HepG2 (cell line): ENCODE data around the gene NHP2. TPM values are rescaled to one million over a fixed set of nuclear protein-coding genes. Genes with fewer than 3 reads are reported as not detected.

Experiments
- ATAC-seq: fragments of 200-7000 bp; cut with Tn5 transposase; 3 replicates; pipeline ENCODE4 v1.9.1; 2020; ENCODE audit warnings: mild to moderate bottlenecking, moderate library complexity
- BruUV-seq: library from RNA; stranded (reverse); fragments of 400-500 nt; replicated peaks from 2 replicates; lab custom pipeline; 2021; lab: Mats Ljungman, UMichigan
- CTCF ChIA-PET: fragments of 300-600 bp; formaldehyde crosslinking; extraction: SDS; loops from one replicate; lab custom pipeline; 2021; ENCODE audit warnings: low total read pairs, inconsistent platforms, low intra/inter-chr PET ratio; lab: Yijun Ruan, JAX
- POLR2A ChIA-PET: fragments of 350-600 bp; sonication (Branson Sonifier 250); formaldehyde crosslinking; loops from one replicate; lab custom pipeline; 2020; ENCODE audit warnings: antibody characterized with exemption, inconsistent platforms; lab: Yijun Ruan, JAX
- DNase-seq: peaks from one replicate; pipeline ENCODE4 v3.0.0-alpha.2; 2015; ENCODE audit warnings: low spot score
- FAIRE-seq: peaks from 3 replicates; lab custom pipeline; 2011; peaks lifted over from hg19 to GRCh38; lab: Jason Lieb, UNC
- H2AFZ ChIP-seq: one replicate; pipeline ENCODE4 v1.6.1; 2011; ENCODE audit warnings: low read length, inconsistent platforms
- H3K27ac ChIP-seq: fragments of 300-600 bp; 3 replicates; pipeline ENCODE4 v1.8.0; 2011; ENCODE audit warnings: mixed run types, mild to moderate bottlenecking, mixed read lengths, low read length, inconsistent platforms; ENCODE audit not compliant: insufficient read depth; ENCODE audit errors: extremely low read length
- H3K27me3 ChIP-seq, 2 experiments: fragments of 200-600 bp in 1 of 2; 2 replicates in 1 of 2; 3 replicates in 1 of 2; pipeline versions ENCODE4 v1.6.0 to v1.8.0; 2011; ENCODE audit warnings: low read length in 2 of 2, mild to moderate bottlenecking in 2 of 2, moderate library complexity in 2 of 2, inconsistent platforms in 1 of 2; ENCODE audit not compliant: insufficient read depth in 2 of 2, control insufficient read depth in 1 of 2
- H3K36me3 ChIP-seq, 2 experiments: fragments of 200-600 bp in 1 of 2; replicated peaks in 1 of 2; 2 replicates in 1 of 2; 3 replicates in 1 of 2; pipeline versions ENCODE4 v1.5.1 to v1.8.0; 2011; ENCODE audit warnings: low read length in 2 of 2, inconsistent platforms in 1 of 2; ENCODE audit not compliant: insufficient read depth in 2 of 2, control insufficient read depth in 1 of 2
- H3K4me1 ChIP-seq: 2 replicates; pipeline ENCODE4 v1.5.1; 2012; ENCODE audit warnings: low read length, inconsistent platforms; ENCODE audit not compliant: insufficient read depth
- H3K4me2 ChIP-seq: 2 replicates; pipeline ENCODE4 v1.6.0; 2011; ENCODE audit warnings: low read depth, low read length, inconsistent platforms
- H3K4me3 ChIP-seq, 3 experiments: fragments of 200-600 bp in 1 of 3; sonication (generic), shearing (Covaris generic) in 1 of 3; replicated peaks in 1 of 3; 2 replicates each; pipeline ENCODE4 v1.5.1; 2011 to 2016; ENCODE audit warnings: low read length in 3 of 3, inconsistent platforms in 2 of 3, low read depth in 2 of 3, mild to moderate bottlenecking in 2 of 3, control low read depth in 1 of 3, mixed read lengths in 1 of 3; ENCODE audit not compliant: insufficient read depth in 1 of 3
- H3K79me2 ChIP-seq: one replicate; pipeline ENCODE4 v1.6.1; 2011; ENCODE audit warnings: low read length, inconsistent platforms; ENCODE audit not compliant: insufficient read depth
- H3K9ac ChIP-seq: 2 replicates; pipeline ENCODE4 v1.6.0; 2011; ENCODE audit warnings: mild to moderate bottlenecking, low read depth, low read length, inconsistent platforms; ENCODE audit not compliant: insufficient read depth
- H3K9me3 ChIP-seq: 2 replicates; pipeline ENCODE4 v1.5.1; 2012; ENCODE audit warnings: mild to moderate bottlenecking, low read length
- H4K20me1 ChIP-seq: 2 replicates; pipeline ENCODE4 v1.6.0; 2011; ENCODE audit warnings: inconsistent platforms, mild to moderate bottlenecking, low read length, moderate library complexity; ENCODE audit not compliant: insufficient read depth
- CBX1 ChIP-seq: IDR thresholded peaks from one replicate; pipeline ENCODE4 v1.6.1; 2016; ENCODE audit warnings: antibody characterized with exemption, low read depth
- DBP ChIP-seq: sonication (generic); formaldehyde crosslinking; IDR thresholded peaks from 2 replicates; pipeline ENCODE4 v1.4.0; 2020; ENCODE audit warnings: missing genetic modification reagents; ENCODE audit errors: not compliant biosample characterization
- MZF1 ChIP-seq: sonication (generic); formaldehyde crosslinking; IDR thresholded peaks from 2 replicates; pipeline ENCODE4 v1.8.1; 2023; ENCODE audit warnings: mild to moderate bottlenecking, missing genetic modification reagents, borderline replicate concordance
- NCOA1 ChIP-seq: sonication (generic); formaldehyde crosslinking; IDR thresholded peaks from 2 replicates; pipeline ENCODE4 v1.9.0; 2021; ENCODE audit warnings: missing genetic modification reagents
- RERE ChIP-seq: IDR thresholded peaks from 2 replicates; pipeline ENCODE4 v1.6.1; 2016; ENCODE audit warnings: low read depth, missing genetic modification reagents, missing compliant biosample characterization
- THRA ChIP-seq: sonication (generic); formaldehyde crosslinking; IDR thresholded peaks from 2 replicates; pipeline ENCODE4 v1.4.0; 2020; ENCODE audit warnings: missing genetic modification reagents, borderline replicate concordance
- YEATS4 ChIP-seq: sonication (generic); formaldehyde crosslinking; IDR thresholded peaks from 2 replicates; pipeline ENCODE4 v1.4.0; 2020; ENCODE audit warnings: missing genetic modification reagents, borderline replicate concordance
- ZBTB20 ChIP-seq: sonication (generic); formaldehyde crosslinking; IDR thresholded peaks from 2 replicates; pipeline ENCODE4 v1.8.1; 2023; ENCODE audit warnings: missing genetic modification reagents, low read depth, mild to moderate bottlenecking, borderline replicate concordance
- ZBTB34 ChIP-seq: sonication (generic); formaldehyde crosslinking; IDR thresholded peaks from 2 replicates; pipeline ENCODE4 v1.8.0; 2022; ENCODE audit warnings: mild to moderate bottlenecking, missing genetic modification reagents
- ZBTB7B ChIP-seq: sonication (generic); formaldehyde crosslinking; IDR thresholded peaks from 2 replicates; pipeline ENCODE4 v1.4.0; 2020; ENCODE audit warnings: missing genetic modification reagents
- ZNF263 ChIP-seq: sonication (generic); formaldehyde crosslinking; IDR thresholded peaks from 2 replicates; pipeline ENCODE4 v1.4.0; 2020; ENCODE audit warnings: missing genetic modification reagents
- ZSCAN21 ChIP-seq: sonication (generic); formaldehyde crosslinking; IDR thresholded peaks from 2 replicates; pipeline ENCODE4 v1.8.0; 2022; ENCODE audit warnings: mild to moderate bottlenecking, missing genetic modification reagents, moderate library complexity, borderline replicate concordance
- WGBS: methylation state at CpG from one replicate; pipeline ENCODE4 v1.1.6; 2017; ENCODE audit warnings: low lambda C conversion rate; 5-methylcytosine and 5-hydroxymethylcytosine counted together
- in situ Hi-C: cut with HindIII; loops from 2 replicates; pipeline ENCODE4 v1.10.0; 2017; ENCODE audit warnings: low pct_unique_long_range_greater_than_20kb; ENCODE audit not compliant: extremely low pct_ligation_motif_present
- intact Hi-C: fragments of 100-400 bp; cut with micrococcal nuclease; formaldehyde crosslinking; loops from one replicate; pipeline ENCODE4 v1.10.0; 2022; ENCODE audit not compliant: unreplicated experiment
- polyA plus RNA-seq, 8 experiments: library from polyadenylated mRNA; depleted of rRNA in 3 of 8; stranded (reverse) in 7 of 8; unstranded in 1 of 8; fragments of >200 nt; fragmentation: Illumina TruSeq in 4 of 8; extraction: Trizol in 4 of 8; gene quantifications; 2 replicates each; pipeline versions ENCODE4 v1.2.1 to v1.2.3, GENCODE V29; 2011 to 2016; ENCODE audit warnings: low read depth in 4 of 8, missing spikeins in 1 of 8, mixed read lengths in 1 of 8; ENCODE audit not compliant: insufficient read depth in 1 of 8
- total RNA-seq, 5 experiments: library from RNA; depleted of rRNA; stranded (reverse); fragments of >200 nt; fragmentation: Illumina TruSeq; extraction: Trizol; gene quantifications; 2 replicates each; pipeline ENCODE4 v1.2.3, GENCODE V29; 2016; ENCODE audit warnings: low read depth in 1 of 5

The NHP2 gene
- total and polyA plus RNA-seq, 2 of the 13 experiments (the other 11 are each of a cell fraction or from before 2014, with no cell fraction given) = 56.2 to 96.1 TPM

GRCh38 chr5:178160176-178160575 lies 6.5 kb upstream of the NHP2 start:
- TF ChIP-seq MZF1 (CRISPR knock-in tag) (no peak), CBX1 (no peak), ZBTB7B (CRISPR knock-in tag) (no peak), THRA (CRISPR knock-in tag) (no peak), DBP (CRISPR knock-in tag) (no peak), YEATS4 (CRISPR knock-in tag) (no peak), NCOA1 (CRISPR knock-in tag) (no peak), ZBTB20 (CRISPR knock-in tag) (no peak), ZSCAN21 (CRISPR knock-in tag) (no peak), ZBTB34 (CRISPR knock-in tag) (no peak), RERE (CRISPR knock-in tag) (no peak), ZNF263 (CRISPR knock-in tag) (no peak)
- H3K36me3 ChIP-seq = no peaks in the 10 kb centered on the region
- no peaks in the 10 kb centered on the region for H4K20me1 ChIP-seq
- DNase-seq (no peak), FAIRE-seq (no peak), ATAC-seq (no peak)
- H3K9me3 ChIP-seq = no peaks in the 10 kb centered on the region
- CTCF ChIA-PET = interaction anchor here (1.2 kb wide), 1 partner anchor 84 kb away, joined by 3 read pairs; no protein-coding TSS in a partner anchor
- H3K9ac ChIP-seq = no peak overlapping the region
- no peak overlapping the region for H3K4me2 ChIP-seq
- no peak overlapping the region for H3K27ac ChIP-seq
- H3K79me2 ChIP-seq = no peaks in the 10 kb centered on the region
- in situ Hi-C loops (no loop called here), intact Hi-C loops (loop anchor here (5.0 kb wide), 1 partner anchor 183 kb away; no protein-coding TSS in a partner anchor)
- no peak overlapping the region for H3K4me3 ChIP-seq
- peaks cover 17% of the 10 kb centered on the region for H3K4me1 ChIP-seq
- no TSS peak for BruUV-seq
- peaks cover 0 to 18% of the 10 kb centered on the region in 2 experiments; a peak in 3 of 5 replicates for H3K27me3 ChIP-seq
- 42% methylated on average over 4 of the region's 5 CpGs for WGBS
- no peak overlapping the region for H2AFZ ChIP-seq
- POLR2A ChIA-PET = no interaction called here
